ENCODE results near the gene FXYD7. TPM values are rescaled to one million over a fixed set of nuclear protein-coding genes. Genes with fewer than 3 reads are reported as not detected.

The FXYD7 gene
- polyA plus RNA-seq, 1 donor from 2014 or later, result 35.7 TPM

GRCh38 chr19:35112995-35113688 lies 29.9 kb upstream of the FXYD7 start:
- Histone ChIP-seq H3K4me2 (ENCODE audit: low read length) (no peak overlapping the region), H2AFZ (ENCODE audit: low read depth, low read length) (no peak overlapping the region), H3K79me2 (replicated peaks; ENCODE audit: insufficient read depth, low read length) (no peaks in the 10 kb centered on the region), H3K4me3 (ENCODE audit: low read length) (no peak overlapping the region), H3K36me3 (ENCODE audit: insufficient read depth, low read length) (no peaks in the 10 kb centered on the region), H3K27ac (ENCODE audit: low read length) (no peak overlapping the region), H3K9me3 (ENCODE audit: low read length) (no peaks in the 10 kb centered on the region), H3K27me3 (ENCODE audit: insufficient read depth, low read depth, low read length) (no peaks in the 10 kb centered on the region), H3F3A (ENCODE audit: insufficient read depth, low read length, poor library complexity, severe bottlenecking) (no peaks in the 10 kb centered on the region), H3K9ac (ENCODE audit: low read length) (no peak overlapping the region), H3K9me2 (ENCODE audit: insufficient read depth, low read length) (no peaks in the 10 kb centered on the region), H4K20me1 (ENCODE audit: insufficient read depth) (no peaks in the 10 kb centered on the region)
- no peak for TF ChIP-seq POLR2AphosphoS5 (IDR thresholded peaks at IDR 0.05)
- TF ChIP-seq EZH2 (IDR thresholded peaks at IDR 0.05; ENCODE audit: borderline replicate concordance, insufficient read depth, low read length, poor library complexity, severe bottlenecking), result no peak
- TF ChIP-seq SMC3 (conservative IDR thresholded peaks at IDR 0.05; ENCODE audit: poor library complexity), result no peak
- TF ChIP-seq CTCF (IDR thresholded peaks at IDR 0.05; ENCODE audit: poor library complexity, severe bottlenecking), result no peak
- TF ChIP-seq TAF1 (IDR thresholded peaks at IDR 0.05; ENCODE audit: low read depth), result no peak
- no peak for TF ChIP-seq RAD21 (conservative IDR thresholded peaks at IDR 0.05)
- no peak for TF ChIP-seq REST (IDR thresholded peaks at IDR 0.05; ENCODE audit: borderline replicate concordance)
- no peak for TF ChIP-seq MXI1 (conservative IDR thresholded peaks at IDR 0.05; ENCODE audit: poor library complexity, severe bottlenecking)
- no peak for TF ChIP-seq EP300 (conservative IDR thresholded peaks at IDR 0.05; ENCODE audit: poor library complexity, severe bottlenecking)

GRCh38 chr19:35114353-35115176 lies 28.5 kb upstream of the FXYD7 start:
- peak overlapping the region; percentile 28 for H2AFZ ChIP-seq (ENCODE audit: low read depth, low read length)
- no peaks in the 10 kb centered on the region for H3K9me3 ChIP-seq (ENCODE audit: low read length)
- no peaks in the 10 kb centered on the region for H3K27me3 ChIP-seq (ENCODE audit: insufficient read depth, low read depth, low read length)
- peak; percentile 74 for TF ChIP-seq CTCF (IDR thresholded peaks at IDR 0.05; ENCODE audit: poor library complexity, severe bottlenecking)
- no peak for TF ChIP-seq MXI1 (conservative IDR thresholded peaks at IDR 0.05; ENCODE audit: poor library complexity, severe bottlenecking)
- TF ChIP-seq SMC3 (conservative IDR thresholded peaks at IDR 0.05; ENCODE audit: poor library complexity), result peak; percentile 60
- no peak for TF ChIP-seq REST (IDR thresholded peaks at IDR 0.05; ENCODE audit: borderline replicate concordance)
- TF ChIP-seq EP300 (conservative IDR thresholded peaks at IDR 0.05; ENCODE audit: poor library complexity, severe bottlenecking), result no peak
- TF ChIP-seq RAD21 (conservative IDR thresholded peaks at IDR 0.05), result peak; percentile 66
- H3K79me2 ChIP-seq (replicated peaks; ENCODE audit: insufficient read depth, low read length), result no peaks in the 10 kb centered on the region
- H3K27ac ChIP-seq (ENCODE audit: low read length), result no peak overlapping the region
- no peak overlapping the region for H3K4me2 ChIP-seq (ENCODE audit: low read length)
- no peak overlapping the region for H3K4me3 ChIP-seq (ENCODE audit: low read length)
- no peaks in the 10 kb centered on the region for H4K20me1 ChIP-seq (ENCODE audit: insufficient read depth)
- H3F3A ChIP-seq (ENCODE audit: insufficient read depth, low read length, poor library complexity, severe bottlenecking), result no peaks in the 10 kb centered on the region
- no peak overlapping the region for H3K9ac ChIP-seq (ENCODE audit: low read length)
- H3K36me3 ChIP-seq (ENCODE audit: insufficient read depth, low read length), result no peaks in the 10 kb centered on the region
- no peaks in the 10 kb centered on the region for H3K9me2 ChIP-seq (ENCODE audit: insufficient read depth, low read length)

All from neural cell (in vitro differentiated cells).